Heart left ventricle (tissue), 13 donors: ENCODE measurements around the gene ATXN2L.

Experiments
- POLR2A ChIP-seq, 2 donors: fragments of 450-650 bp; IDR thresholded peaks; one replicate each; pipeline ENCODE4 v1.6.1; 2017; ENCODE audit warnings: antibody characterized with exemption in 2 of 2, mild to moderate bottlenecking in 2 of 2, moderate library complexity in 2 of 2
- TF ChIP-seq, protein P1 (sequence below), 12 donors: fragments of 200-600 bp; sonication (generic) in 4 of 12; IDR thresholded peaks; one replicate each; pipeline versions ENCODE4 v1.5.0 to v1.8.0; 2018 to 2022; ENCODE audit warnings: antibody characterized with exemption in 12 of 12, mild to moderate bottlenecking in 5 of 12
- donor health status: ischemic (EF 13 %, LVEDD 7.1; RV severe dilation, severe dysfunction).
- donor health status: DM: no; HTN: yes; CAD: no.
- donor health status: DM: no; HTN: no; CAD: no.
- donor health status: ischemic (EF 25% LVEDD 6.9; RV normal size, moderate dysfunction).
- donor health status: ischemic (EF 25% LVEDD 5.7; RV mildly dilated, moderate dysfunction).
- donor health status: ischemic (EF 35%, LVEDD 5.7; RV mildly dilated, moderate dysfunction).
- donor health status: nonischemic (EF 11% LVEDD 7.7; RV severe dilation, severe dysfunction).
- donor health status: DM: yes; HTN: yes; CAD: no.
- donor health status: PGD.
- donor health status: ischemic (EF 29% LVEDD 5.4; RV normal size, mild dysfunction).
- donor health status: nonischemic (EF 23%, LVEDD 6.1; RV moderate dilation, normal function).

DNA sequence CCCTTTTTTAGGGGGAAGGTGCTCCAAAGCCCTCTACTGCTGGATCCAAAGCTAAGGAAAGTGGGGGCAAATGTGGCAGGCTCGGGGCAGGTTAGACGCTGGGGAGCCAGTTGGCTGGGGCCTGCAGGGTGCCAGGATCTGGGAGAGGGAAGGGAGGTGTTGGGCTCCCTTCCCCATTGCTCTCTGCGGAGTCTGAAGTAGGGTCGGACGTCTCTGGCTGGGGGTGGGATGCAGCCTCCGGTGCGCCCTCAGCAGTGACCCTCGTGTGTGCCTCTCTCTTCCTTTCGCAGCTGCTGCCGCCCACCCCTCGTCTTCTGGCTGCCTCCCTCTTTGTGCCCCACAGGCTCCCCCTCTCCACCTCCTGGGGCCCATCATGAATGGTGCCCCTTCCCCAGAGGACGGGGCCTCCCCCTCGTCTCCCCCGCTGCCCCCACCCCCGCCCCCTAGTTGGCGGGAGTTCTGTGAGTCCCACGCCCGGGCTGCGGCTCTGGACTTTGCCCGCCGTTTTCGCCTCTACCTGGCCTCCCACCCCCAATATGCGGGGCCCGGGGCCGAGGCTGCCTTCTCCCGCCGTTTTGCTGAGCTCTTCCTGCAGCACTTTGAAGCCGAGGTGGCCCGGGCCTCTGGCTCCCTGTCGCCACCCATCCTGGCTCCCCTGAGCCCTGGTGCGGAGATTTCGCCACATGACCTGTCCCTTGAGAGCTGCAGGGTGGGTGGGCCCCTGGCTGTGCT is 43.1 kb downstream of the ATXN2L start:
- no peak for TF ChIP-seq POLR2A (IDR thresholded peaks at IDR 0.05)
- TF ChIP-seq, protein P1, sequence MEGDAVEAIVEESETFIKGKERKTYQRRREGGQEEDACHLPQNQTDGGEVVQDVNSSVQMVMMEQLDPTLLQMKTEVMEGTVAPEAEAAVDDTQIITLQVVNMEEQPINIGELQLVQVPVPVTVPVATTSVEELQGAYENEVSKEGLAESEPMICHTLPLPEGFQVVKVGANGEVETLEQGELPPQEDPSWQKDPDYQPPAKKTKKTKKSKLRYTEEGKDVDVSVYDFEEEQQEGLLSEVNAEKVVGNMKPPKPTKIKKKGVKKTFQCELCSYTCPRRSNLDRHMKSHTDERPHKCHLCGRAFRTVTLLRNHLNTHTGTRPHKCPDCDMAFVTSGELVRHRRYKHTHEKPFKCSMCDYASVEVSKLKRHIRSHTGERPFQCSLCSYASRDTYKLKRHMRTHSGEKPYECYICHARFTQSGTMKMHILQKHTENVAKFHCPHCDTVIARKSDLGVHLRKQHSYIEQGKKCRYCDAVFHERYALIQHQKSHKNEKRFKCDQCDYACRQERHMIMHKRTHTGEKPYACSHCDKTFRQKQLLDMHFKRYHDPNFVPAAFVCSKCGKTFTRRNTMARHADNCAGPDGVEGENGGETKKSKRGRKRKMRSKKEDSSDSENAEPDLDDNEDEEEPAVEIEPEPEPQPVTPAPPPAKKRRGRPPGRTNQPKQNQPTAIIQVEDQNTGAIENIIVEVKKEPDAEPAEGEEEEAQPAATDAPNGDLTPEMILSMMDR (IDR thresholded peaks at IDR 0.05) = no peak
